HCT116 (cell line): ENCODE measurements around the gene TNRC18.

Experiments
- CTCF ChIP-seq, 3 experiments: fragments of 200-600 bp in 1 of 3; sonication (generic) in 1 of 3; IDR thresholded peaks in 2 of 3; conservative IDR thresholded peaks in 1 of 3; 2 replicates each; pipeline ENCODE4 v1.5.1; 2012 to 2017; ENCODE audit warnings: low read depth in 2 of 3, low read length in 2 of 3, antibody characterized with exemption in 1 of 3, borderline replicate concordance in 1 of 3, control low read depth in 1 of 3, mild to moderate bottlenecking in 1 of 3, mixed read lengths in 1 of 3, mixed run types in 1 of 3, moderate library complexity in 1 of 3; ENCODE audit not compliant: insufficient read depth in 1 of 3
- EZH2phosphoT487 ChIP-seq: fragments of 200-600 bp; IDR thresholded peaks from 2 replicates; pipeline ENCODE4 v1.6.1; 2018; ENCODE audit warnings: antibody characterized with exemption, borderline replicate concordance
- POLR2AphosphoS5 ChIP-seq: IDR thresholded peaks from 2 replicates; pipeline ENCODE4 v1.6.1; 2011; ENCODE audit warnings: mild to moderate bottlenecking, low read depth, low read length, moderate library complexity
- REST ChIP-seq: IDR thresholded peaks from 2 replicates; pipeline ENCODE4 v1.6.1; 2012; ENCODE audit warnings: low read depth
- YY1 ChIP-seq: IDR thresholded peaks from 2 replicates; pipeline ENCODE4 v1.6.1; 2011; ENCODE audit warnings: low read length, low read depth, moderate library complexity, mild to moderate bottlenecking; ENCODE audit not compliant: insufficient replicate concordance; ENCODE audit errors: extremely low read depth

- TF ChIP-seq POLR2AphosphoS5 = no peak
- no peak for TF ChIP-seq CTCF (IDR thresholded peaks at IDR 0.05 in 2 of 3, conservative IDR thresholded peaks at IDR 0.05 in 1 of 3; ENCODE audit: borderline replicate concordance in 1 of 3, insufficient read depth in 1 of 3, low read depth in 2 of 3, low read length in 2 of 3)
- no peak for TF ChIP-seq REST
- TF ChIP-seq EZH2phosphoT487 = no peak
- TF ChIP-seq YY1 = no peak
Observed at GRCh38 chr7:5356751-5357119, 66.9 kb downstream of the TNRC18 start.
